ENCODE data around the gene GRWD1. TPM values are rescaled to one million over a fixed set of nuclear protein-coding genes. Genes with fewer than 3 reads are reported as not detected.

GRWD1 gene
- total and polyA plus RNA-seq, 2 of the 13 experiments (the other 11 are each of a cell fraction or from before 2014, with no cell fraction given), result 10.8 to 46.6 TPM

DNA sequence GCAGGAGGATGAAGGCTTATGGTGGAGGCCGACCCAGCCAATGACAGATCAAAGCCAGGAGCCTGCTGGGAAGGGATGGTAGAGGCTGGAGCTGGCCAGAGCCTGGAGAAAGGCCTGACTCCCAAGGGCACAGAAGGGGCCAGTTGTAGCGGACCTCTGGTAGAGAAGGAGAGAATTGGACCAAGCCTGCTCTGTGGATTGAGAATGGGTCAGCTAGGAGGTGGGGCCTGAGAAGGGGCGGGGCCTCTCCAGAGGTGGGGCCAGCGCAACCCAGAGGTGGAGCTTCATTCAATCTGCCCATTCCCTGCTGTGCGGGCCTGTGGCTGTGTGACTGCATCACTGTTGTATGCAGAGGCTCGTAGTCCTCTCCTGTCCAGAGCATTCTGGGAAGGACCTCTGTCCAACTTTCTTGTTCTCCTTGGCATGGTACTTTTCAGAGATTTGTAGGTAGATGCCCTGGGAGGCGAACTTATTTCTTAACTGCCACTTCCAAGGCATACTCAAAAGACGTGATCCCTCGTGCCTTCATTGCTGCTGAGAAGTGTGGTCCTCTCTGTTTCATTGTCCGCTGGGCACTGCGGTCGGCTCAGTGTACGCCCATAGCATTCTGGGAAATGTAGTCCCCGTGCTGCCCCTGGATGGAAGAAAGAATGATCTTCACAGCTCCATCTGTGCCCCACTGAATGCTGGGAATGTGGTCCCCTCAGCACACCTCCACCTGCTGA, 45.6 kb upstream of the GRWD1 start (continued):
- peak; percentile 90 for TF ChIP-seq ZNF335 (CRISPR knock-in tag; IDR thresholded peaks at IDR 0.05)
- 0 out of 2 replicates have a peak, but pooled peaks have one; percentile 60 for TF ChIP-seq ZNF607 (CRISPR knock-in tag; IDR thresholded peaks at IDR 0.05; ENCODE audit: borderline replicate concordance)
- no peak for TF ChIP-seq WIZ (CRISPR knock-in tag; IDR thresholded peaks at IDR 0.05)
- 0 out of 2 replicates have a peak, but pooled peaks have one; percentile 33 for TF ChIP-seq EED (CRISPR knock-in tag; IDR thresholded peaks at IDR 0.05)
- peak; percentile 37; the same call in 1 of the 2 replicates for TF ChIP-seq MIER3 (CRISPR knock-in tag; IDR thresholded peaks at IDR 0.05; ENCODE audit: borderline replicate concordance)
- TF ChIP-seq ZNF569 (CRISPR knock-in tag; IDR thresholded peaks at IDR 0.05; ENCODE audit: borderline replicate concordance), result no peak
- TF ChIP-seq ZNF263 (CRISPR knock-in tag; IDR thresholded peaks at IDR 0.05), result 0 out of 2 replicates have a peak, but pooled peaks have one; percentile 18
- peak; percentile 27; the same call in 1 of the 2 replicates for TF ChIP-seq RXRA (CRISPR knock-in tag; IDR thresholded peaks at IDR 0.05)

DNA sequence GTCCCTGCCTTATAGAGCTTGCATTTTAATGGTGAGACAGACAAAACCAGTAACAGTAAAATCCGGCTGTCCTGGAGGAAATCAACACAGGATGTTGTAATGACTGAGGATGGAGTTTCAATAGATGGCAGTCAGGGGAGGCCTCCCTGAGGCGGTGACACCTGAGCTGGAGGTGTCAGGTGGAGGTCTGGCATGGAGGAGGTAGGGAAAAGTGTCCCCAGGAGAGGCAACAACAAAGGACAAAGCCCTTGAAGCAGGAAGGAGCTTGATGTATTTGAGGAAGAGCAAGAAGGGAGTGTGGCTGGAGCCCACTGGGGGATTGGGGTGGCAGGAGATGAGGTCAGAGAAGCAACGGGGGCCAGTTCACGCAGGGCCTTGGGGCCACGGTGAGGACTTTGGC, 44.5 kb upstream of the GRWD1 start:
- POLR2A ChIA-PET, result no interaction called here
- DNase-seq (ENCODE audit: low spot score) (no peak), ATAC-seq (no peak), FAIRE-seq (no peak)
- no peaks in the 10 kb centered on the region for H3K36me3 ChIP-seq (replicated peaks in 1 of 2; ENCODE audit: control insufficient read depth in 1 of 2, insufficient read depth in 2 of 2, low read length in 2 of 2)
- in situ Hi-C loops (cut with HindIII; ENCODE audit: extremely low pct_ligation_motif_present, low pct_unique_long_range_greater_than_20kb) (no loop called here), intact Hi-C loops (cut with micrococcal nuclease; ENCODE audit: unreplicated experiment) (no loop called here)
- TF ChIP-seq KDM2A (CRISPR knock-in tag; IDR thresholded peaks at IDR 0.05; ENCODE audit: borderline replicate concordance, low read depth) (no peak), HOXA5 (CRISPR knock-in tag; IDR thresholded peaks at IDR 0.05) (no peak), ZBTB3 (CRISPR knock-in tag; IDR thresholded peaks at IDR 0.05; ENCODE audit: borderline replicate concordance, low read depth) (no peak)
- TF ChIP-seq, protein P1, sequence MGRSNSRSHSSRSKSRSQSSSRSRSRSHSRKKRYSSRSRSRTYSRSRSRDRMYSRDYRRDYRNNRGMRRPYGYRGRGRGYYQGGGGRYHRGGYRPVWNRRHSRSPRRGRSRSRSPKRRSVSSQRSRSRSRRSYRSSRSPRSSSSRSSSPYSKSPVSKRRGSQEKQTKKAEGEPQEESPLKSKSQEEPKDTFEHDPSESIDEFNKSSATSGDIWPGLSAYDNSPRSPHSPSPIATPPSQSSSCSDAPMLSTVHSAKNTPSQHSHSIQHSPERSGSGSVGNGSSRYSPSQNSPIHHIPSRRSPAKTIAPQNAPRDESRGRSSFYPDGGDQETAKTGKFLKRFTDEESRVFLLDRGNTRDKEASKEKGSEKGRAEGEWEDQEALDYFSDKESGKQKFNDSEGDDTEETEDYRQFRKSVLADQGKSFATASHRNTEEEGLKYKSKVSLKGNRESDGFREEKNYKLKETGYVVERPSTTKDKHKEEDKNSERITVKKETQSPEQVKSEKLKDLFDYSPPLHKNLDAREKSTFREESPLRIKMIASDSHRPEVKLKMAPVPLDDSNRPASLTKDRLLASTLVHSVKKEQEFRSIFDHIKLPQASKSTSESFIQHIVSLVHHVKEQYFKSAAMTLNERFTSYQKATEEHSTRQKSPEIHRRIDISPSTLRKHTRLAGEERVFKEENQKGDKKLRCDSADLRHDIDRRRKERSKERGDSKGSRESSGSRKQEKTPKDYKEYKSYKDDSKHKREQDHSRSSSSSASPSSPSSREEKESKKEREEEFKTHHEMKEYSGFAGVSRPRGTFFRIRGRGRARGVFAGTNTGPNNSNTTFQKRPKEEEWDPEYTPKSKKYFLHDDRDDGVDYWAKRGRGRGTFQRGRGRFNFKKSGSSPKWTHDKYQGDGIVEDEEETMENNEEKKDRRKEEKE (IDR thresholded peaks at IDR 0.05), result no peak
- H2AFZ ChIP-seq (ENCODE audit: low read length), result no peak overlapping the region
- no peak overlapping the region for H3K4me3 ChIP-seq (replicated peaks in 1 of 3; ENCODE audit: insufficient read depth in 1 of 3, low read depth in 2 of 3, low read length in 3 of 3)
- WGBS (ENCODE audit: low lambda C conversion rate), result 41% methylated on average over 5 of the region's 5 CpGs
- no peaks in the 10 kb centered on the region for H4K20me1 ChIP-seq (ENCODE audit: insufficient read depth, low read length)
- H3K9ac ChIP-seq (ENCODE audit: insufficient read depth, low read depth, low read length), result no peak overlapping the region
- no peaks in the 10 kb centered on the region for H3K9me3 ChIP-seq (ENCODE audit: low read length)
- H3K27me3 ChIP-seq (ENCODE audit: control insufficient read depth in 1 of 2, insufficient read depth in 2 of 2, low read length in 2 of 2), result peaks cover 1 to 18% of the 10 kb centered on the region in 2 experiments; a peak in 3 of 5 replicates
- H3K79me2 ChIP-seq (ENCODE audit: insufficient read depth, low read length), result no peaks in the 10 kb centered on the region
- peaks cover 36% of the 10 kb centered on the region for H3K4me1 ChIP-seq (ENCODE audit: insufficient read depth, low read length)
- CTCF ChIA-PET (ENCODE audit: low intra/inter-chr PET ratio, low total read pairs), result no interaction called here
- no peak overlapping the region for H3K4me2 ChIP-seq (ENCODE audit: low read depth, low read length)
- no peak overlapping the region for H3K27ac ChIP-seq (ENCODE audit: extremely low read length, insufficient read depth, low read length)
- BruUV-seq (replicated peaks), result no TSS peak

Data from HepG2 (cell line).